Osteoblast (primary cell): ENCODE measurements around the gene GLI3. TPM values are rescaled to one million over a fixed set of nuclear protein-coding genes. Genes with fewer than 3 reads are reported as not detected.

Experiments used
- DNase-seq: peaks from one replicate; pipeline ENCODE4 v3.0.0; 2011; ENCODE audit warnings: low spot score, mixed read lengths; ENCODE audit not compliant: insufficient read length; ENCODE audit errors: missing footprints
- H2AFZ ChIP-seq: 2 replicates; pipeline ENCODE4 v1.6.0; 2011; ENCODE audit warnings: mild to moderate bottlenecking, low read length
- H3K27ac ChIP-seq: 2 replicates; pipeline ENCODE4 v1.5.1; 2011; ENCODE audit warnings: mild to moderate bottlenecking, low read depth, low read length, moderate library complexity
- H3K27me3 ChIP-seq: 2 replicates; pipeline ENCODE4 v1.6.0; 2012; ENCODE audit warnings: mild to moderate bottlenecking, control low read depth, inconsistent platforms, low read length, moderate library complexity; ENCODE audit not compliant: insufficient read depth
- H3K36me3 ChIP-seq: 2 replicates; pipeline ENCODE4 v1.5.1; 2011; ENCODE audit warnings: mild to moderate bottlenecking, low read length, control low read depth, moderate library complexity; ENCODE audit not compliant: insufficient read depth
- H3K4me1 ChIP-seq: 2 replicates; pipeline ENCODE4 v1.5.1; 2011; ENCODE audit warnings: mild to moderate bottlenecking, low read length, control low read depth, moderate library complexity; ENCODE audit not compliant: insufficient read depth
- H3K4me2 ChIP-seq: 2 replicates; pipeline ENCODE4 v1.6.0; 2011; ENCODE audit warnings: mild to moderate bottlenecking, low read length; ENCODE audit not compliant: insufficient read depth
- H3K4me3 ChIP-seq: fragments of 200-600 bp; sonication (generic); 3 replicates; pipeline ENCODE4 v1.5.1; 2012; ENCODE audit warnings: mild to moderate bottlenecking, low read length, inconsistent platforms; ENCODE audit not compliant: insufficient read depth
- H3K79me2 ChIP-seq: 2 replicates; pipeline ENCODE4 v1.6.0; 2012; ENCODE audit warnings: mild to moderate bottlenecking, low read length, control low read depth, inconsistent platforms; ENCODE audit not compliant: insufficient read depth
- H3K9me3 ChIP-seq: 2 replicates; pipeline ENCODE4 v1.5.1; 2011; ENCODE audit warnings: low read depth, low read length, control low read depth
- H4K20me1 ChIP-seq: 2 replicates; pipeline ENCODE4 v1.6.0; 2012; ENCODE audit warnings: mild to moderate bottlenecking, low read length, control low read depth; ENCODE audit not compliant: insufficient read depth
- CTCF ChIP-seq: IDR thresholded peaks from 2 replicates; pipeline ENCODE4 v1.5.1; 2011; ENCODE audit warnings: mild to moderate bottlenecking, low read depth, low read length, moderate library complexity; ENCODE audit errors: extremely low read depth
- total RNA-seq: library from RNA; depleted of rRNA; stranded (reverse); fragments of >200 nt; gene quantifications from 2 replicates; pipeline ENCODE4 v1.2.3, GENCODE V29; 2012

Gene GLI3
- total RNA-seq, 1 donor = 11.9 TPM

DNA sequence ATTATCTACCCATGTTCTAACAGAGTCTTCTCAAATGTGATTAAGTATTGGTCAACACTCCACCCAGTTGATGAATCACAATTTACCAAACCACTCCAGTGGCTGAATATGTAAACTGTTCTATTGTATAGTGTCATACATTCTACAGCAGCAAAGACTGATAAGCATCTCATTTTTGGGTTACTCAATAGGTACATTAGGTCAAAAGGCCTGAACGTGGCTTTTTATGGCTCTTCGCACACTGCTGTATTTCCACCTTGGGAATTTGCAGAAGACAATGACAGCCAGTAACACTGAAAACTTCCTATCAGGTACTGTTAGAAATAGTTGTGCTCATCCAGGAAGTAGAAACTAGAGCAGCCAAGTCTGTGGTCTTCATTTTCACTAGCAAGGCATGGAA is 166.9 kb downstream of the GLI3 start:
- Histone ChIP-seq H3K36me3 (no peaks in the 10 kb centered on the region), H3K4me2 (no peak overlapping the region), H4K20me1 (no peaks in the 10 kb centered on the region), H3K79me2 (peaks cover 2% of the 10 kb centered on the region), H3K27ac (no peak overlapping the region), H3K9me3 (no peaks in the 10 kb centered on the region), H2AFZ (no peak overlapping the region), H3K27me3 (no peaks in the 10 kb centered on the region), H3K4me1 (peaks cover 14% of the 10 kb centered on the region), H3K4me3 (no peak overlapping the region)
- TF ChIP-seq CTCF = no peak
- no peak for DNase-seq

DNA sequence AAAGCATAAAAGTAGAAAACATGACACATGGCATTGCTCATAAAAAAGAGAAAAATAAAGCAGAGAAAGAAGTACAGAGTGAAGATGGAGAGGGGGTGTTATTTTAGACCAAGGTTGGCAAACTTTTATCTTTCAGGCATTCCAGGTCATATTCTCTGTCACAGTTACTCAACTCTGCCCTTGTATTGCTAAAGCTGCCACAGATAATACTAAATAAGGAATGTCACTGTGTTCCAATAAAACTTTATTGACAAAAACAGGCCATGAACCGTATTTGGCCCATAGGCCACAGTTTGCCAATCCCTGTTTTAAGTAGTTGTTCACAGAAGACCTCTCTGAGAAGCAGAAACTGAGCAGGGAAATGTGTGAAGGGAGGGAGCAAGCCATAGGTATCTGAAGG is 167.4 kb downstream of the GLI3 start:
- peaks cover 2% of the 10 kb centered on the region for H3K79me2 ChIP-seq
- H3K4me3 ChIP-seq = no peak overlapping the region
- DNase-seq = no peak
- H4K20me1 ChIP-seq = no peaks in the 10 kb centered on the region
- H3K4me1 ChIP-seq = peaks cover 14% of the 10 kb centered on the region
- TF ChIP-seq CTCF = no peak
- no peak overlapping the region for H3K27ac ChIP-seq
- H3K27me3 ChIP-seq = no peaks in the 10 kb centered on the region
- H3K36me3 ChIP-seq = no peaks in the 10 kb centered on the region
- no peak overlapping the region for H3K4me2 ChIP-seq
- H2AFZ ChIP-seq = no peak overlapping the region
- no peaks in the 10 kb centered on the region for H3K9me3 ChIP-seq

GRCh38 chr7:42068554-42069280 is 168.3 kb downstream of the GLI3 start:
- no peaks in the 10 kb centered on the region for H4K20me1 ChIP-seq
- H3K9me3 ChIP-seq = no peaks in the 10 kb centered on the region
- H3K4me3 ChIP-seq = no peak overlapping the region
- TF ChIP-seq CTCF = no peak
- peaks cover 14% of the 10 kb centered on the region for H3K4me1 ChIP-seq
- H3K4me2 ChIP-seq = no peak overlapping the region
- H2AFZ ChIP-seq = no peak overlapping the region
- H3K27ac ChIP-seq = no peak overlapping the region
- H3K27me3 ChIP-seq = no peaks in the 10 kb centered on the region
- H3K36me3 ChIP-seq = no peaks in the 10 kb centered on the region
- peaks cover 2% of the 10 kb centered on the region for H3K79me2 ChIP-seq
- DNase-seq = no peak

DNA sequence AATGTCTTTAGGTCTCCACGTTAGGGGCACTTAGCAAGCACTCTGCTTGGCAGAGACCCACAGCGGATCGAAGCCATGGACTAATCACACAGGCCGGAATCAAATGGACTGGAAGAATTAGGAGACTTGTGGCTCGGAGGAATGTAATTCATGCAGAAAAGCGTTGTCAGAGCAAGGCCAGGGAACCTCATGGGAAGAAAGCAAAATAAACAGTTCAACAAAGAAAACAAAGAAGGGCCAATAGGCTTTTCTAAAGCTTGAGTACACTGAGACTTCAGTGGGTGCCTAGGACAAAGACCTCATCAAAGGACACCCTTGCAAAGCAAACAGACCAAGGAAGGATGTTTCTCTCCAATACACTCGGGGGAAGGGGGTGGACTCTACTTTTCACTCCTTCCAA is 171.1 kb downstream of the GLI3 start:
- H3K36me3 ChIP-seq = no peaks in the 10 kb centered on the region
- no peaks in the 10 kb centered on the region for H3K27me3 ChIP-seq
- H3K4me2 ChIP-seq = peak overlapping the region; percentile 52
- peak overlapping the region; percentile 7 for H2AFZ ChIP-seq
- no peaks in the 10 kb centered on the region for H3K9me3 ChIP-seq
- no peak for DNase-seq
- H3K27ac ChIP-seq = no peak overlapping the region
- H3K79me2 ChIP-seq = peaks cover 2% of the 10 kb centered on the region
- TF ChIP-seq CTCF = no peak
- peaks cover 14% of the 10 kb centered on the region for H3K4me1 ChIP-seq
- H3K4me3 ChIP-seq = no peak overlapping the region
- no peaks in the 10 kb centered on the region for H4K20me1 ChIP-seq
